ENCODE data around the gene RGS7. TPM values are rescaled to one million over a fixed set of nuclear protein-coding genes. Genes with fewer than 3 reads are reported as not detected.
"Not testable (repeated sequence)": the region's sequence is repeated elsewhere in the genome, so short reads cannot be mapped to it uniquely, and the experiment has no call there.

The RGS7 gene
- total and polyA plus RNA-seq, 2 of the 4 experiments (the other 2 are of a cell fraction), result 0.58 to 0.72 TPM

DNA sequence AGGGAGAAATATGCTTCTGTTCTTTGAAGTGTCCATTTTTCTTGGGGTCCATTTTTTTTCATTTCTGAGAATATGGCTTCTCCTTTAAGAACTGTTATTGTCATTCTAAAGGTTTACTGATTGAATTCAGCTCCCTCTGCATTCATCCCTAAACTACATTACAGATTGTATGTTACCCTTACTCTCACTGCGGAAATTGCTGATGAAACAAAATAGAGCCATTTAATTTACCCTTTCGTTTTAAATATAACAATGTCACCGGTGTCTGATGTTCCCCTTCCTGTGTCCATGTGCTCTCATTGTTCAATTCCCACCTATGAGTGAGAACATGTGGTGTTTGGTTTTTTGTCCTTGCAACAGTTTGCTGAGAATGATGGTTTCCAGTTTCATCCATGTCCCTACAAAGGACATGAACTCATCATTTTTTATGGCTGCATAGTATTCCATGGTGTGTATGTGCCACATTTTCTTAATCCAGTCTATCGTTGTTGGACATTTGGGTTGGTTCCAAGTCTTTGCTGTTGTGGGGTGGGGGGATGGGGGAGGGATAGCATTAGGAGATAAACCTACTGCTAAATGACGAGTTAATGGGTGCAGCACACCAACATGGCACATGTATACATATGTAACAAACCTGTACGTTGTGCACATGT lies 474.2 kb downstream of the RGS7 start:
- BruUV-seq (replicated peaks); H3K4ac ChIP-seq (ENCODE audit: low read depth, low read length); CTCF ChIA-PET; H3K23ac ChIP-seq (ENCODE audit: low read depth, low read length); H2BK5ac ChIP-seq (ENCODE audit: low read depth, low read length, poor library complexity, severe bottlenecking); ATAC-seq (ENCODE audit: low read depth); H3K4me1 ChIP-seq (ENCODE audit: control insufficient read depth, insufficient read depth, low read length); dilution Hi-C loops (cut with HindIII; ENCODE audit: low sequenced_read_pairs, unreplicated experiment); DNase-seq; H4K5ac ChIP-seq (ENCODE audit: low read depth, low read length); H2AK9ac ChIP-seq (replicated peaks; ENCODE audit: low read depth, low read length, poor library complexity); H3K27me3 ChIP-seq (ENCODE audit: control insufficient read depth, insufficient read depth, low read length); H3K9me3 ChIP-seq (ENCODE audit: control insufficient read depth, insufficient read depth, low read length); intact Hi-C loops (cut with micrococcal nuclease); H2AFZ ChIP-seq (replicated peaks; ENCODE audit: low read length, poor library complexity); in situ Hi-C loops (cut with MboI; ENCODE audit: low sequenced_read_pairs); H4K20me1 ChIP-seq (ENCODE audit: insufficient read depth, low read length); H2BK20ac ChIP-seq (ENCODE audit: low read depth, low read length); H4K8ac ChIP-seq (ENCODE audit: low read depth in 2 of 2, low read length in 2 of 2); H3K14ac ChIP-seq (replicated peaks; ENCODE audit: low read depth, low read length); H2BK15ac ChIP-seq (ENCODE audit: low read depth, low read length); H3K18ac ChIP-seq (ENCODE audit: low read depth, low read length); H3K4me3 ChIP-seq (ENCODE audit: insufficient read depth, low read depth, low read length); H3K9ac ChIP-seq (ENCODE audit: low read depth, low read length); H3K36me3 ChIP-seq (ENCODE audit: control insufficient read depth, insufficient read depth, low read length); H3K79me1 ChIP-seq (ENCODE audit: low read depth in 1 of 2, low read length in 2 of 2); H3K4me2 ChIP-seq (ENCODE audit: low read depth, low read length); H4K91ac ChIP-seq (ENCODE audit: insufficient read depth, low read depth, low read length); H2AK5ac ChIP-seq (ENCODE audit: low read depth, low read length); H3K56ac ChIP-seq (ENCODE audit: extremely low read depth, insufficient read depth, low read length); H3K9me1 ChIP-seq (ENCODE audit: insufficient read depth, low read length); POLR2A ChIA-PET (ENCODE audit: unreplicated experiment); H2BK120ac ChIP-seq (ENCODE audit: low read depth, low read length); H3K27ac ChIP-seq (ENCODE audit: insufficient read depth, low read length): not testable (repeated sequence)
- TF ChIP-seq MAFK (IDR thresholded peaks at IDR 0.05; ENCODE audit: low read depth, low read length), result peak; percentile 57
- 60% methylated on average over 1 of the region's 6 CpGs; no CpG with 5 or more reads in 1 of the 2 experiments for WGBS, 2 experiments (ENCODE audit: extremely low coverage in 2 of 2, insufficient read length in 1 of 2)

Measured in IMR-90 (cell line).